GM21529 (cell line): ENCODE data around the gene TECR.
"Not testable (repeated sequence)": the region's sequence is repeated elsewhere in the genome, so short reads cannot be mapped to it uniquely, and the experiment has no call there.

Experiments
- ATAC-seq: cut with Tn5 transposase; IDR thresholded peaks from one replicate; pipeline ENCODE4 v1.9.1; 2021; ENCODE audit not compliant: unreplicated experiment

Gene TECR, protein sequence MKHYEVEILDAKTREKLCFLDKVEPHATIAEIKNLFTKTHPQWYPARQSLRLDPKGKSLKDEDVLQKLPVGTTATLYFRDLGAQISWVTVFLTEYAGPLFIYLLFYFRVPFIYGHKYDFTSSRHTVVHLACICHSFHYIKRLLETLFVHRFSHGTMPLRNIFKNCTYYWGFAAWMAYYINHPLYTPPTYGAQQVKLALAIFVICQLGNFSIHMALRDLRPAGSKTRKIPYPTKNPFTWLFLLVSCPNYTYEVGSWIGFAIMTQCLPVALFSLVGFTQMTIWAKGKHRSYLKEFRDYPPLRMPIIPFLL

DNA sequence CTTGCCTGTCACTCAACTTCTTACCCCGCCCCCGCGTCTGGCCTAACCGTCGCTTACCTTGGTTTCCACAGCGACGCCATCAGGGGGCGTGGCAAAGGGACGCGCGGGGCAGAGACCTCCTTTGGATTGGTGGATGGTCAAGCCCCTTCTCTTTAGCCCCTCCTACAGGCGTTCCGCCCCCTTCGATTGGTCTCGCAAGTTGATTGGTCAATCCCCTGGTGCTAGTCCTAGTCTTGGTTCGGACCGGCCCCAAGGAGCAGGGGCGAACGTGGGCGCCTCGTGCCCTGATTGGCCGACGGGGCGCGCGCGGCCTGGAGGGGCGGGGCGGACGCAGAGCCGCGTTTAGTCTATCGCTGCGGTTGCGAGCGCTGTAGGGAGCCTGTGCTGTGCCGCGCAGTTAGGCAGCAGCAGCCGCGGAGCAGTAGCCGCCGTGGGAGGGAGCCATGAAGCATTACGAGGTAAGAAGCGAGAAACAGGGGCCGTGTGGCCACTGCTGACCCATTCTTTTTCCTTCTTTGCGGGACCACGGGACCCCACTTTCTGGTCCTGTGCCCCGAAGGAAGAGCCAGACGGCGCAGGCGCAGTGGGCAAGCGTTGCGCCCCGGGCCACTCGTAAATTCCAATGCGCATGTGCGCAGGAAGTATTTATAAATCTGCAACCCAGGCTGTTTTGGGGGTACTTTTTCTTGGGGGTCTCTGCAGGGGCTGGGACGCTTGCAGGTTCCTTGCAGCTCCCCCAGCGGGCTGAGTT lies at the start of gene TECR:
Gene TECR (plus strand): TSS at position 341 of the 751 bp plus-strand sequence. CDS start 103 bp downstream, at position 444.
- peak; percentile 95 for ATAC-seq

DNA sequence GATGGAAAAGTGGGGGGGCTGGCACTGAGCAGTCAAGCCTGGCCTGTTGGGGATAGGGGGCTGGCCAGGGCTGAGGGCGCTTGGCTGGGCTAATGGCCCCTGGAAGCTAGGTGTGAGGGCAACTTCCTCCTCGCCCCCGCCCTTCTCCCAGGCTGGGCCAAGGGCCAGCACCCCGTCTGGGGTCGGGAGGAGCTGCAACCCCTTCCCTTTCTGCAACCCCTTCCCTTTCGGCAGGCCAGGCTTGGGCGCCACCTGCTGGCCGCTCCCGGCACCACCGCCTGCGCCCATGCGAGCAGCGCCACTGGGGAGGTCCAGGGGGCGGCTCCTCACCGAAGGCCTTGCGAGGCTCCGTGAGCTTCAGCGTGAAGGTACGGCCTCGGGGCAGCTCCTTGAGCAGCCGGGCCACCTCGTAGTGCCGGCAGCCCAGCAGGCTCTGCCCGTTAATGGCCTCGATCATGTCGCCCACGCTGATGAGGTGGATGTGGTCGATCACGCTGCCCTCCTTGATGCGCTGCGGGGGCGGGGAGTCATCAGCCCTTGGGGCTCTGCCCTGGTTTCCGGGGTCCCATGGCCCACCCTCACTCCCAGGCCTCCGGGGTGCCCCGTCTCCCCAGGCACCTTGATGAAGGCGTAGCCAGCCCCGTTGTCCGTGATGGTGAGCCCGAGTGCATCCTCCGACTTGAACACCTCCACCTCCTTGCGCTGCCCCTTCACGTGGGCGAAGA lies 49.3 kb upstream of the TECR start:
- no peak for ATAC-seq

DNA sequence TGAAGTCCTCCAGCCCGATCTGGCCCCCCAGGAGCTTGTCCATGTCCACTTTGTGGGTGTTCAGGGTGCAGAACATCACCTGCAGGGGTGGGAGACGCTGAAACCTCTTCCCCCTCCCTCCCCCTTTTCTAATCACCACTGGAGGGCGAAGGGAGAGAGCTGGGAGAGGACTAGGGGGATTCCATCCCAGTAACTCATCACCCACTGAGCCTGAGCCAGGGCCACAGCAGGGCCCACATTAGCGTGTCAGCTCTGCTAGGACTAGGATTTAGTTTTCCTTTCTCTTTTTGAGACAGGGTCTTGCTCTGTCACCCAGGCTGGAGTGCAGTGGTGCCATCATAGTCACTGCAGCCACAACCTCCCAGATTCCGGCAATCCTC lies 48.7 kb upstream of the TECR start:
- ATAC-seq, result no peak

DNA sequence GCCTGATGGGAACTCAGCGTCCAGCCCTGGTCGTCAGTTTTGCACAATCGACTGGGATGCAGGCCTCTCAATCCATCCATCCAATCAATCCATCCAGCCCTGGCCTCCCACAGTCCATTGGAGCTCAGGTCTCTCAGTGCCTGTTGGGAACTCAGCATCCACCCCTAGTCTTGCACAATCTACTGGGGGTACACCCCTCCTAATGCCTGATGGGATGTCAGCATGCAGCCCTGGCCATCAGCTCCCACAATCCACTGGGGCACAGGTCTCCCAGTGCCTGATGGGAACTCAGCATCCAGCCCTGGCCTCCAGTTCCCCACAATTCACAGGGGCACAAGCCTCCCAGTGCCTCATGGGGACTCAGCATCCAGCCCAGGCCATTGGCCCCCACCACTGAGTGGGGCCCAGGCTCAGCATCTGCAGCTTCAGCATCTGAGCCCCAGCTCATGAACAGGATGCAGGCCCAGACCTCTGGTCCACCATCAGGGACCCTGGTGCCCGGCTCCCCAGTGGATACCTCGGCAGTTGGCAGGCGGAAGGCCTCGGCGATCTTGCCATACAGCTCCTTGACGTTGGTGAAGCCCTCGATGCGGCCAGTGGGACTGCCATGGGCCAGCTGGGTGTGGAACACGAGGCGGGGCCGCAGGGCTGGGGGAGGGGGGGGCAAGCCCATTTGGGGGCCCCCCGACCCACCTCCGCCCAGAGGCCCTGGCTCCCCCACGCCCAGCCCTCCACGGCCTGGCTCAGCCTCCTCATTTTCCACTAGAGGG lies 47.0 kb upstream of the TECR start:
- no peak for ATAC-seq

DNA sequence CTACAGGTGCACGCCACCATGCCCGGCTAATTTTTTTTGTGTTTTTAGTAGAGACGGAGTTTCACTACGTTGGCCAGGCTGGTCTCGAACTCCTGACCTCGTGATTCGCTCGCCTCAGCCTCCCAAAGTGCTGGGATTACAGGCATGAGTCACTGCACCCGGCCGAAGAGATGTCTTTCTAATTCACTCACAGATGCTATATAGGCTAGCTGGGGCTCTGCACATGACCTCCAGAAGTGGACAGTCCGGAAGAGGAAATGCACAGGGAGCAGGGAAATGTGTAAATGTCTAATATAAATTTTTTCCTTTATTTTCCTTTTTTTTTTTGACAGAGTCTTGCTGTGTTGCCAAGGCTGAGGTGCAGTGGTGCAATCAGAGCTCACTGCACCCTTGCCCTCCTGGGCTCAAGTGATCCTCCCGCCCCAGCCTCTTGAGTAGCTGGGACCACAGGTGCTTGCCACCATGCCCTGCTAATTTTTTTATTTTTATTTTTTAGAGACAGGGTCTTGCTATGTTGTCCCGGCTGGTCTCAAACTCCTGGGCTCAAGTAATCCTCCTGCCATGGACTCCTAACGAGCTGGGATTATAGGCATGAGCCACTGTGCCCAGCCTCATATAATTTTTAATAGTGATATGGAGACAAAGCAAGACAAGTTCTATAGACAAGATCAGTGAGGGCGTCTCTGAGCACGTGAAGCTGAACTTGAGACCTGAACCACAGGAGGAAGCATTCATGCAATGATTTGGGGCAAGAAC lies 41.8 kb upstream of the TECR start:
- ATAC-seq, result no peak

DNA sequence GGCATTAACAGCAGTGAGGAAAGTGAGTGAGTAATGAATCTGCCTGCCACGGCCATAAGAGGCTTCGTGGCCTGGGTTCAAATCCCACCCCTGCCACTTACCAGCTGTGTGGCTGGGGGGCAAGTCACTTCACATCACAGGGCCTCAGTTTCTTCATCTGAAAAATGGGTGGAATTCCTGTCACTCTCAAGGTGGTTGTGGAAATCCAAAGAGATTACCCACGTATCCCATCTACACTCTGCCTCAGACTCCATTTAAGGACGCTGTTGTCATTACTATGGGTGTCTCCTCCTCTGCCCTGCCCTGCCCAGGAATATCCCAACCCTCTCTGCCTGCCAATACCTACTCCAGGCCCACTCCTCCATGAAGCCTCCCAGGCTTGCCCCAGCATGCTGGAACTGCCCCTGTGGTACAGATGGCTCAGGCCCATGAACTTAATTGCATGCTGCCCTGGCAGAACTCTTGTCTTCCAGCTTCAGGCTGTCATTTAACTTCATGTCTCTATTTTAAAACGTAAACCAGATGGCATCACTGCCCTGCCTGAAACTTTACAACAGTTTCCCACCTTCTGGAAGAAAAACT lies 36.5 kb upstream of the TECR start:
- no peak for ATAC-seq

DNA sequence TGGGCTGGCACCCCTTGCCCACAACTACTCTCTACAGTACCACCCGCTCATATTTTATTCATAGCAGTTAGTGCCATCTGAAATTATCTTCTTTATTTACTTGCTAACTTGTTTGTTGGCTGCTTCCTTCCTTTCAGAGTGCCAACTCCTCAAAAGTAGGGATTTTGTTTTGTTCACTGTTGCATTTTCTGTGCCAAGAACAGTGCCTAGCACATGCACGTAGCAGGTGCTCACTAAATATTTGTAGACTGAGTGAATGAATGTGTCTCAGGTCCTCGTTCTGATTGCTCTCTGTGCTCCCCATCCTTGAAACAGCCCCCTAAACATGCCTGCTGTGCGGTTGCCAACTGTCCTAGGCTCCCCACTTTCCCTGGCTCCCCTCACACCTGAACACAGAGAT lies 35.0 kb upstream of the TECR start:
- ATAC-seq, result no peak

DNA sequence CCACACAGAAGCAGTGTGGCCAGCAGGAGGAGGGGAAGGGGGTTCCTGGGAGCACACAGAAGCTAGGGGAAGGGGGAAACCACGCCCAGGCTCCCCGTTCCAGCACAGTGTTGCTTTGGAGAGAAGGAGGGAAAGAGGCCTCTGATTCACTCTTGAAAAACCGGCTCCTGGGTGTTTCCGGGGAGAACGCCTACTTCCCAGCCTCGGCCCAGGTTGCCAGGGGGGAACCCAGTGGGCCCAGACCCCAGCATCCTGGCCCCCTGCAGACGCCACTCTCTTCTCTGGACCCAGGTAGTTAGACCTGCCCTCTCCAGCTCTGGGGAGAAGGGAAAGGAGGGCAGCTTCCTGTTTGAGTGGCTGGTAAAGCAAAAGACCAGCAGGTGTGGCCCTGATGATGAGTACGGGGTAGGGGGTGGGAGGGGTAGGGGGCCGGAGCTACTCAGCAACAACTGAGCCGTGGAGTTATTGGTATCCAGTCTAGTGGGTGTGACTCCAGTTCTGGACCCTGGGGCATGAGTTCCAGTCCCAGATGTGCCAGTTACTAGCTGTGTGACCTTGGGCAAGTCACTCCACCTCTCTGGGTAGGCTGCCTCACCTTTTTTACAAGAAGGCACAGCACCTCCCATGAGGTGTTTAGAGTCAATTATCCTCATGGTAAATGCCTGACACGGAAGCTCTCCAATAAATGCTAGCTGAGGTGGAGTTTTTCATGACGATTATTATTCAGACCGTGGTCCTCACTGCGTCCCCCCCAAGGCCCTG lies 34.3 kb upstream of the TECR start:
- no peak for ATAC-seq

DNA sequence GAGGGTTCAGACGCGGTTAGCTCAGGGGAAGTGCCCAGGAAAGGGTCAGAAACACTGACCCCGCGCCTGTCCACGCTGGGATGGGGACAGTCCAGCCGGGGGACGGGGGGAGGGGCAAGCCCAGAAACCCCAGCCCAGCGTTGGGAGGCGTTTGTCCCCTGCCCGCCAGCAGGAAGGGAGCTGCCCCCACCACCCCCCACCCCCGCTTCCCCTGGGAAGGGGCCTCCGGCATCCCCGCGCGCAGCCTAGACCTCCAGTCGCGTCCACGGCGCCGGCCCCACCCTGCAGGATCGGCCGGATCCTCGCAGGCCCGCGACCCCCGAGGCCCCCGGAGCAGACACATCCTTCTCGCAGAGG lies 33.7 kb upstream of the TECR start:
- no peak for ATAC-seq

DNA sequence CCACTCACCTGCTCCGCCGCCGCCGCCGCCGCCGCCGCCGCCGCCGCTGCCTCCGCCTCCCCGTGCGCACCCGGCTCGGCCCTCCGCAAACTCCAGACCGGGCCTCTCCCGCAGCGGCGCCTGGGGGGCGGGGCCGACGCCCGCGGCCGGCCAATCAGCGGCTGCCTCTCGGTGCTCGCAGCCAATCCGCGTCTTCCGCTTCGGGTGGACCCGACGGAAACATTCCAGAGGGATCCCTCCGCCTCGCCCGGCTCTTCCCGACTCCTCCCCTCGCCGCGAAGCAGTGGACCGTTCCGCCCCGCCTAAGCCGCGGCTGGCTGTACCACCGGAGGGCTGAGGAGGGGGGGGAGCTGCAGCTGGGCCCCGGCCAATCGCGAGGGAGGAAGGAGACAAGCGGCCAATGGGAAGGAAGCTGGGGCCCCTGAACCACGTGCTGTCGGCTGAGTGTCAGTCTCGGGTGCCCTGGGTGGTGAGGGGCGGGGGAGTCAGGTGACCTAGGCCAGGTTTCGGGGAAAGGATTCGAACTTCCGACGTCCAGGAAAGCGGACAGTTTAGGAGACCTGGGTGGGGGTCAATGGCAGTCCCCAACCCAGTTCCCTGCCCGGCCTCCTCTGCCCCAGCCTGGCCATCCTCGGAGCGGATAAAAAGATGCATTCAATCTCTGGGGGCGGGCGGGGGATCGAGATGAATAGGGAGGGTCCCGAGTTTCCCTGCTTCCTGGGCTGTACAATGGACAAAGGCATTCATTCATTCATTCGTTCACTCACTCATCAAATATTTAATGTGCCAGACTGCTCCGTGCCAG lies 33.2 kb upstream of the TECR start, which contains the start of gene GIPC1:
Gene GIPC1 (minus strand): TSS at position 99 of the 805 bp plus-strand sequence. CDS start 13,151 bp downstream, outside the sequence.
- peak; percentile 57 for ATAC-seq

DNA sequence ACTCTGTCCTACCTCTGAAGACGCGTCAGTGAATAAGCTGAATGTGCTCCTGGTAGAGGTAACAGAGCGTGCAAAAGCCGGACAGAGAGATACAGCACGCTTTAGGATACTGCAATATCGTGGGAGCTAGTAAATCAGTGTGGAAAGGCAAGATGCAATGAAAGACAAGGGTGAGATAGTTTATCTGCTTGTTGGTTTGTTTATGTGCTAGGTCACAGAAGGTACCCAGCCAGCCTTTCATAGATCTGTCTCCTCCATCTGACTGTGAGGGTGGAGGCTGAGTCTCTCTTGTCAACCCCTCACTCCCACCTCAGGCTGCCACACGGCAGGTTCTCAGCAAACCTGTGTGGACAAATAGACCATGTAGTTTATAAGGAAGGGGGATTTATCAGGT lies 32.6 kb upstream of the TECR start:
- no peak for ATAC-seq

DNA sequence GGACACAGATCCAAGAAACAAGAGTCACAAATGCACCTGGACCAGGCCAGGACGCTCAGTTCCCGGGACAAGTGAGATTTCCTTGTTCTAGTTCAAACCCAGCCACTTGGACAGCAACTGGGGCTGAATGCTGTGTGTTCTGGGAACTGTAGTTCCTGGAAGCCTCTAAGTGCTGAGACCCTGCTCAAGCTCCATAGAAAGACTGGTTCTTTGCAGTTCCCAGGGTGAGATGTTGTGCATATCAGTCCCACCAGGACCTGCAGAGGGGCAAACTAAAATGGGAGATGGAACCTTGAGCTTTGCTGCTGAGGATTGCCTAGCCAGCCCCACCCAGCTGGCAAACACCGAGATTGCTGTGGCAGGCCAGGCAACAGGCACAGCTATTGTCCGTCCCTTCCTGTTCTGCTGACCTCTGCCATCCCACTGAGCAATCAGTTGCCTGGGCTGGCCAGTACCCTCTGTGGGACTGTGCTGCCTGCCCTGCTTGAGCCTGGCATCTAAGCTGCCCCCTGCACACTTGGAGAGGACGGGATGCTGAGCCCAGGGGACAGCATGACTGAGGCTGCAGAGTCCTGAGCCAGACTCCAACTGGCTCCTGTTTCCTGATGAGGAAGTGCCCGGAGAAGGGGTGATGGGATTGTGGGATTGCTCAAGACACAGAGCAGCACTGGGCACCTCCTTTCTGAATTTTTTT lies 32.0 kb upstream of the TECR start:
- no peak for ATAC-seq

DNA sequence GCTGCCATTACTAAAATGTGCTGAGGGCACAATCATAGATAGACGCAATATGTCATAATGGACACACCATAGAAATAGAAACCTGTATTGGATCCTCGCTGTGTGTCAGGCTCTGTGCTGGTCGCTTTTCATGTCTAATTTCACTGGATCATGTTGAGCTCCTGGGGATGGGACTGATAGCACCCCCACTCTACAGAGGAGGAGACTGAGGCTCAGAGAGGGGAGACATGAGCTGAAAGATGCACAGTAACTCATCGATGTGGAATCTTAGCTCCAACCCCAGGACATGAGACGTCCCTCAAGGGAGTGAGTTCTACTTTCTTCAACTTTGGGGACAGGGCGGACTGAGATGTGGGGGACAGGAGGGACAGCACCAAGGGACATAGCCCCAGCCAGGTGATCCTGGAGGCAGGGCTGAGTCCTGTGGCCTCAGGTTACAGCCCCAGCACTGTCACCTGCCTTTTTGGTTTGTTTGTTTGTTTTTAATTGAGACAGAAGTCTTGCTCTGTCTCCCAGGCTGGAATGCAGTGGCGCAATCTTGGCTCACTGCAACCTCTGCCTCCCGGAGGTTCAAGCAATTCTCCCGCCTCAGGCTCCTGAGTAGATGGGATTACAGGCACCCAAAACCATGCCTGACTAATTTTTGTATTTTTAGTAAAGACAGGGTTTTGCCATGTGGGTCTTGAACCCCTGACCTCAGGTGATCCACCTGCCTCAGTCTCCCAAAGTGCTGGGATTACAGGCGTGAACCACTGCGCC lies 26.9 kb upstream of the TECR start:
- no peak for ATAC-seq

DNA sequence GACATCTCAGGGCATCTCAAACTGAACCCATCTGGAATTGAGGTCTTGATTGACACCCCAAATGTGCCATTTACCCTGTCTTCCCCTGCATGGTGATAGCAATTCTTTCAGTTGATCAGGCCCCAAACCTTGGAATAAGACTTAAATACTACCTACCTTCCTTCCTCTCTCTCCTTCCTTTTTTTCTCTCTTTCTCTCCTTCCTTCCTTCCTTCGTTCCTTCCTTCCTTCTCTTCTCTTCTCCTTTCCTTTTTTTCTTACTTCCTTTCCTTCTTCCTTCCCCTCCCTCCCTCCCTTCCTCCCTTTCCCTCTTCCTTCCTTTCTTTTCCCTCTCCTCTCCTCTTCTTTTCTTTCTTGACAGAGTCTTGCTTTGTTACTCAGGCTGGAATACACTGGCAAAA lies 26.1 kb upstream of the TECR start:
- ATAC-seq, result no peak

DNA sequence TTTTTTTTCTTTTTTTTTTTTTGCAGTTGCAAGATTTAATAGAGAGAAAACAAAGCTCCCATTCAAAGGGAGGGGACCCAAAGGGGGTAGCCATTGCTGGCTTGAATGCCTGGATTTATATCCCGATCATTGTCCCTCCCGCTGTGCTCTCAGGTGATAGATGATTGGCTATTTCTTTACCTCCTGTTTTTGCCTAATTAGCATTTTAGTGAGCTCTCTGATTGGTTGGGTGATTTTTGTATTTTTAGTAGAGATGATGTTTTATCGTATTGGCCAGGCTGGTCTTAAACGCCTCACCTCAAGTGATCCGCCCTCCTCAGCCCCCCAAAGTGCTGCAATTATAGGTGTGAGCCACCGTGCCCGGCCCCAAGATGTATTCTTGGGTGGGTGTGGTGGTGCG lies 24.8 kb upstream of the TECR start:
- not testable (repeated sequence) for ATAC-seq

DNA sequence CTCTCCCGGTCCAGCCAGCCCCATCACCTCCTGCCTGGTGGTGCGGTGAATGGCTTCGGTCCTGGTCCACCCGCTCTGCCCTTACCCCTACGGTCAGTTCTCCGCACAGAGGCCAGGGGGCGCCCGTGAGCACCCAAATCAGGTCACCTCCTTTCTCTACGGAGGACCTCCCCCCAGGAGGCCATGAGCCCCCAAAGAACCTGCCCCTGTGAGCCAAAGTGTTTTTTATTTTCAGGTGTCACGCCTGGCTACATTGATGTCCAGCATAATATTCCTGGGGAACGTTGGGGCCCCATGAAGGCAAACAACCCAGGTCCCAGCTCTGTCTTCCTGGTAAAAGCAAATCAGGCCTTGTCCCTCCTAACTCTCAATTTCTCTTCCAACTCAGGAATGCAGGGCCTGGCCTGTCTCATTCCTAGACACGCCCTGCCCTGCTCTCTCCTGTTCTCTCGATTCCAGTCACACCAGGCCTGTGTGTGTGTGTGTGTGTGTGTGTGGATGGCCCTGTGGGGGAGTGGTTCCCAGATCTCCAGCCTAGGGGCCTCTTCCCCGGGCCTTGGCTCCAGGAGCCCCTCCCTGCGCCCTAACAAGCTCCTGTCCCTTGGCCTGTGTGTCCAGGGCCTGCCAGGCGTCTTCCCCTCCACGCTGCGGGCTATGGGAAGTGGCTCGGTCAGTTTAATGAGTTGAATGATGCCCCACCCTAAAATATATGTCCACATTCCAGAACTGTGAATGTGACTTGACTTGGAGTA lies 23.7 kb upstream of the TECR start:
- no peak for ATAC-seq
